K562 treated with DMSO at 1 percent for 48 hours (cell line): ENCODE data around the gene C11orf58. TPM values are rescaled to one million over a fixed set of nuclear protein-coding genes. Genes with fewer than 3 reads are reported as not detected.

Source experiments
- total RNA-seq: library from RNA; unstranded; fragments of 300-600 nt; gene quantifications from 2 replicates; pipeline ENCODE4 v1.2.3, GENCODE V29; 2022; ENCODE audit warnings: low replicate concordance; ENCODE audit errors: extremely low read depth

C11orf58 gene
- not detected in 2 replicates for total RNA-seq

GRCh38 chr11:16738193-16738946, at the start of gene C11orf58:
Gene C11orf58, plus strand, starts transcription at chr11:16738647. Its CDS starts 132 bp downstream, at chr11:16738779.

